Measurements from ENCODE around the gene CNOT2.

DNA sequence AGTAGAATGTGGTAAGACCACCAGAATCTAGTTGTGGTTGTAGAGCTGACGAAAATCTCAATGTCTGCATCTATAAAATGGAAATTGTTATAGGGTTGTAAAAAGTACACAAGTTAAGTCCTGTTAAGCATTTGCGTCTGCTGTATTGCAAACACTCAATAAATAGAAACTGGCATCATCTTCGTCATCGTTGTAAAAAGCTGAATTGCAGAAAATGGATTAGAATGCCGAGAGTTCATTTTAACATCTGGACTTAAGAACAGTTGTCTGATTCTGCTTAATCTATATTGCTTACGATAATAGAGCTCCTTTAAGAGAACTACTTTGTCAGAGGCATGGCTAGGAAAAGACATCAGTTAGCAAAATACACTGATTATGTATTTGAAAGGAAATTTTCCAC lies 156.1 kb downstream of the CNOT2 start:
- TF ChIP-seq, protein P1, sequence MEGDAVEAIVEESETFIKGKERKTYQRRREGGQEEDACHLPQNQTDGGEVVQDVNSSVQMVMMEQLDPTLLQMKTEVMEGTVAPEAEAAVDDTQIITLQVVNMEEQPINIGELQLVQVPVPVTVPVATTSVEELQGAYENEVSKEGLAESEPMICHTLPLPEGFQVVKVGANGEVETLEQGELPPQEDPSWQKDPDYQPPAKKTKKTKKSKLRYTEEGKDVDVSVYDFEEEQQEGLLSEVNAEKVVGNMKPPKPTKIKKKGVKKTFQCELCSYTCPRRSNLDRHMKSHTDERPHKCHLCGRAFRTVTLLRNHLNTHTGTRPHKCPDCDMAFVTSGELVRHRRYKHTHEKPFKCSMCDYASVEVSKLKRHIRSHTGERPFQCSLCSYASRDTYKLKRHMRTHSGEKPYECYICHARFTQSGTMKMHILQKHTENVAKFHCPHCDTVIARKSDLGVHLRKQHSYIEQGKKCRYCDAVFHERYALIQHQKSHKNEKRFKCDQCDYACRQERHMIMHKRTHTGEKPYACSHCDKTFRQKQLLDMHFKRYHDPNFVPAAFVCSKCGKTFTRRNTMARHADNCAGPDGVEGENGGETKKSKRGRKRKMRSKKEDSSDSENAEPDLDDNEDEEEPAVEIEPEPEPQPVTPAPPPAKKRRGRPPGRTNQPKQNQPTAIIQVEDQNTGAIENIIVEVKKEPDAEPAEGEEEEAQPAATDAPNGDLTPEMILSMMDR (IDR thresholded peaks at IDR 0.05) = no peak
- no peak for TF ChIP-seq POLR2A (IDR thresholded peaks at IDR 0.05)
